Transverse colon (tissue), 4 donors: Measurements from ENCODE around the gene INTS11.

Source experiments
- POLR2A ChIP-seq: fragments of 450-650 bp; IDR thresholded peaks from one replicate; pipeline ENCODE4 v1.6.1; 2016; ENCODE audit warnings: antibody characterized with exemption, mild to moderate bottlenecking, moderate library complexity
- POLR2AphosphoS5 ChIP-seq, 3 donors: sonication (generic); formaldehyde crosslinking; IDR thresholded peaks; one replicate each; pipeline ENCODE4 v1.6.1; 2016; ENCODE audit warnings: antibody characterized with exemption in 3 of 3
- TF ChIP-seq, protein P1 (sequence below), 5 experiments: fragments of 200-600 bp in 3 of 5; fragments of 450-650 bp in 2 of 5; sonication (generic) in 3 of 5; IDR thresholded peaks; 1 replicate in 2 of 5; 2 replicates in 3 of 5; pipeline ENCODE4 v1.5.1; 2016 to 2017; ENCODE audit warnings: antibody characterized with exemption in 5 of 5, inconsistent platforms in 3 of 5, mild to moderate bottlenecking in 2 of 5, moderate library complexity in 1 of 5

DNA sequence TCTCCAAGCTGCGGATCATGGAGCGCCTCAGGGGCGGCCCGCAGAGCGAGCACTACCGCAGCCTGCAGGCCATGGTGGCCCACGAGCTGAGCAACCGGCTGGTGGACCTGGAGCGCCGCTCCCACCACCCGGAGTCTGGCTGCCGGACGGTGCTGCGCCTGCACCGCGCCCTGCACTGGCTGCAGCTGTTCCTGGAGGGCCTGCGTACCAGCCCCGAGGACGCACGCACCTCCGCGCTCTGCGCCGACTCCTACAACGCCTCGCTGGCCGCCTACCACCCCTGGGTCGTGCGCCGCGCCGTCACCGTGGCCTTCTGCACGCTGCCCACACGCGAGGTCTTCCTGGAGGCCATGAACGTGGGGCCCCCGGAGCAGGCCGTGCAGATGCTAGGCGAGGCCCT lies 2.8 kb upstream of the INTS11 start:
- TF ChIP-seq, protein P1, sequence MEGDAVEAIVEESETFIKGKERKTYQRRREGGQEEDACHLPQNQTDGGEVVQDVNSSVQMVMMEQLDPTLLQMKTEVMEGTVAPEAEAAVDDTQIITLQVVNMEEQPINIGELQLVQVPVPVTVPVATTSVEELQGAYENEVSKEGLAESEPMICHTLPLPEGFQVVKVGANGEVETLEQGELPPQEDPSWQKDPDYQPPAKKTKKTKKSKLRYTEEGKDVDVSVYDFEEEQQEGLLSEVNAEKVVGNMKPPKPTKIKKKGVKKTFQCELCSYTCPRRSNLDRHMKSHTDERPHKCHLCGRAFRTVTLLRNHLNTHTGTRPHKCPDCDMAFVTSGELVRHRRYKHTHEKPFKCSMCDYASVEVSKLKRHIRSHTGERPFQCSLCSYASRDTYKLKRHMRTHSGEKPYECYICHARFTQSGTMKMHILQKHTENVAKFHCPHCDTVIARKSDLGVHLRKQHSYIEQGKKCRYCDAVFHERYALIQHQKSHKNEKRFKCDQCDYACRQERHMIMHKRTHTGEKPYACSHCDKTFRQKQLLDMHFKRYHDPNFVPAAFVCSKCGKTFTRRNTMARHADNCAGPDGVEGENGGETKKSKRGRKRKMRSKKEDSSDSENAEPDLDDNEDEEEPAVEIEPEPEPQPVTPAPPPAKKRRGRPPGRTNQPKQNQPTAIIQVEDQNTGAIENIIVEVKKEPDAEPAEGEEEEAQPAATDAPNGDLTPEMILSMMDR (IDR thresholded peaks at IDR 0.05): no peak
- TF ChIP-seq POLR2A (no peak), POLR2AphosphoS5 (IDR thresholded peaks at IDR 0.05) (no peak)
